KOPT-K1 (cell line): Measurements from ENCODE around the gene NFE2L2.
"Not testable (repeated sequence)": the region's sequence is repeated elsewhere in the genome, so short reads cannot be mapped to it uniquely, and the experiment has no call there.

ENCODE experiments used
- H3K27ac ChIP-seq: fragments of 200-600 bp; sonication (generic); 2 replicates; pipeline ENCODE4 v1.5.1; 2016; ENCODE audit warnings: antibody characterized with exemption, mild to moderate bottlenecking, low read depth, low read length; ENCODE audit not compliant: poor library complexity, severe bottlenecking
- H3K36me3 ChIP-seq: fragments of 200-600 bp; sonication (generic); 2 replicates; pipeline ENCODE4 v1.5.1; 2017; ENCODE audit warnings: antibody characterized with exemption, mild to moderate bottlenecking, low read length, moderate library complexity; ENCODE audit not compliant: insufficient read depth
- H3K9me3 ChIP-seq: fragments of 200-600 bp; sonication (generic); 2 replicates; pipeline ENCODE4 v1.5.1; 2017; ENCODE audit warnings: antibody characterized with exemption, low read length, mild to moderate bottlenecking; ENCODE audit not compliant: insufficient read depth, poor library complexity, severe bottlenecking

Gene NFE2L2

DNA sequence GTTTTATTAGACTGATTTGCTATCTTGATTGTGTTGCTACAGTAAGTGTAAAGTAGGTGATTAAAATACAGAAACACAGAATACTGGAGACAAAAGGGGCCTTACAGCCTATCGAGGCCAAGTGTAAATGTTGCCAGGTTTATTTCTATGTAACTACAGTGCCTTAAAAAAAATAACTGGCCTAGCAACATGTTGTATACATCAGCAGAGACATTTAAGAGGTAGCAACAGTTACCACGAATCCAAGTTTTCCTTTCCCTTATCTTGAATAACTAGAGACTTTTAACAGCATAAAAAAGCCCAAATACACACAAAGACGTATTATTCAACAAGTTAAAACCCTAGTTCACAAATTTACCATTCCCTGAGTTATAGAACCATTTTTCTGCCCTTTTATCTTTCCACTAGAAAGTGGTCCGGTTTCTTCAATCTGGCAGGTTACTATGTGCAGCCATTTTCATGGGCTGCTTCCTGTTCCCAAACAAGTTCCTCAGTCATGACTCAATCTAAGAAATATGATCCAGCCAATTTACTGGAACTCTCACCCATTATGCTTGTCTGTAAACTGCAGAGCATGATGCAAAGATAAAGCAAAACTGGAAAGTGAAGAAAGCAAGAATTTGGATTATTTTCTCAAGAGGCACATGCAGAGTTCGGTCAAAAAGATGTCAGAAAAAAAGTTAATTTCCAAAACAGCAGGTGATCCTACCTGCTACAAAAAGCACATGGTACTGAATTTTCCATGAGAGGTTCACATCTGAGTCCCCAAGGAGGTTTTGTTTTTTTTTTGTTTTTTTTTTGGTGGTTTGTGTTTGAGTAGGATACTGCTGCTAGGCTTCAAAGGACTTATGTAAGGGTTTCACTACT lies 22.2 kb downstream of the NFE2L2 start:
- no peak overlapping the region for H3K27ac ChIP-seq
- no peaks in the 10 kb centered on the region; the same call in 1 of the 2 replicates for H3K36me3 ChIP-seq
- no peaks in the 10 kb centered on the region for H3K9me3 ChIP-seq

DNA sequence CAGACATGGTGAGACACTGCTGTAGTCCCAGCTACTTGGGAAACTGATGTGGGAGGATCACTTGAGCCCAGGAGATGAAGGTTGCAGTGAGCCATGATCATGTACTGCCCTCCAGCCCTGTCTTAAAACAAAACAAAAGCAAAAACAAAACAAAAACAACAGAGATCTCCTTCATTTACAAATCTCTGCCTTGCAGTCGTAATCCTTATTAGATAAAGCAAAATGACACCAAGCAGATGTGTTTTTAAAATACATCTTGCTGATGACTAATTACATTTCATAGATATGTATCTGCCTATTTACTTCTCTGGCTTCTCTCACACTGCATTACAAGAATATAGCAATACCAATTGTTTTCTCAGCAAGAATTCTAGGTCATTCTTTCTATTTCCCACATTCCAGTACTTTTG lies 22.8 kb downstream of the NFE2L2 start:
- H3K36me3 ChIP-seq: no peaks in the 10 kb centered on the region; the same call in 1 of the 2 replicates
- H3K27ac ChIP-seq: no peak overlapping the region
- H3K9me3 ChIP-seq: no peaks in the 10 kb centered on the region

DNA sequence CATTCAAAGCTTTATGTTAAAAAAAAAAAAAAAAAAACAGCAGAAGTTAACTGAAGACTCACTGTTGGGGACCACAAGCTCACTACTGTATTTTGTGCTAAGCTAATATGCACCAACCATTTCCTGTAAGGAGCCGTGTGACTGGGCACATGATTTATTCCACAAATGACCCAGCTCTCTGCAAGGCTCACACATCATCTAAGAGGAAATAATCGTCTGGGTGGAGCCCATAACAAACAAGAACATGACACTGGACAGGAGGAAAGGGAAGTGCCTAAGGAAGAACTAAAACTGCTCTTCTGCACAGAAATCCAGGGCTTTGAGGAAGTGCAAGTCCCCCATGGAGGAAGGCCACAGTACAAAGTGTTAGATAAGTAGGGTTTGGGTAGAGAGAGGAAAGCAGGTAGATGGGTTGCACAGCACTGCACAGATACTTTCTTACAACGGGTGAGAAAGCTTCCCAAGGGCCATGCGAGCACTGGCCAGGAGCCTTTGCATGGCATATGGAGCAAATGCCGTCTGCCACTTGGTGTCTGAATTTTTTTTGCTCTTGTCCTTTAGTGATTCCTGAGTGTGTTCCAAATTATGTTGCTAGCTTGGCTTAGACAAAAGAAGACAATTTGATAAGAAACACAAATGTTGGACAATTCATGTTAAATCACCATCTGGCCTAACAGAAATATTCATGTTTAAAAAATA lies 24.4 kb downstream of the NFE2L2 start:
- Histone ChIP-seq H3K36me3 (no peaks in the 10 kb centered on the region; the same call in 1 of the 2 replicates), H3K27ac (peak overlapping the region; percentile 44), H3K9me3 (no peaks in the 10 kb centered on the region)

DNA sequence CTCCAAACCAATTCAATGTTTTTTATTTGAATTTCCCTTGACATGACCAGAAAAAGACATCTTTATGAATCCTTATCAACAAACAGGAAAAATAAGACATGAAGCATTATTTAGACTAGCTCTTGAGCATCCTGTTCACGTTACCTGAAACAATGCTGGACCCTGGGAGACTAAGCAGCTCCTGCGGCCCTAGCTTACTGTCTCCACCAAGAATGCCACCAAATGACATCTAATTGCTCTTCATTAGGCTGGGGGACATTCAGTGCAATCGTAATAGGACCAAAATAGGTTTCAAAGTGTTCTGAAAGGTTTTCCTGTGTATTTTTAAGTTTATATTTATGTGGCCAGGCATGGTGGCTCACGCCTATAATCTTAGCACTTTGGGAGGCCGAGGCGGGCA lies 25.5 kb downstream of the NFE2L2 start:
- Histone ChIP-seq H3K36me3 (peaks cover 8% of the 10 kb centered on the region), H3K9me3 (no peaks in the 10 kb centered on the region), H3K27ac (no peak overlapping the region)

DNA sequence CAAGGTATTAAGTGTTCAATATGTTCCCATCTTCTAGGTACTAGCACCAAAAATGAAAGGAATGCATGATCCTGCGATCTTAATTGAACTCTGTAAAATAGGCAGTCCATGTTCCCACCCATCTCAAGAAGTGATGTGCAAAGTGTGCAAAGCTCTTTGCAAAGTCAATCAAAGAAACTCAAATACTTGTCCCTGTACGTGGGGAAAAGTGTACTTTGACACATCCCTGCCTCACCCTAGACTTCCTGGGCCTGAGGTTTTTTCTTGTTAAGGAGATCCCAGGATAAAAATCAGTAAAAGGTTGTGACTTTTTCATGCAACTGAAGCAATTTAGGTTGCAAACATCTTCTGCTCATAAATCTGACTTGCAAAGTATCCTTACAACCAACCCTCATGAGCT lies 26.6 kb downstream of the NFE2L2 start:
- Histone ChIP-seq H3K9me3 (no peaks in the 10 kb centered on the region), H3K27ac (no peak overlapping the region), H3K36me3 (peaks cover 19% of the 10 kb centered on the region)

DNA sequence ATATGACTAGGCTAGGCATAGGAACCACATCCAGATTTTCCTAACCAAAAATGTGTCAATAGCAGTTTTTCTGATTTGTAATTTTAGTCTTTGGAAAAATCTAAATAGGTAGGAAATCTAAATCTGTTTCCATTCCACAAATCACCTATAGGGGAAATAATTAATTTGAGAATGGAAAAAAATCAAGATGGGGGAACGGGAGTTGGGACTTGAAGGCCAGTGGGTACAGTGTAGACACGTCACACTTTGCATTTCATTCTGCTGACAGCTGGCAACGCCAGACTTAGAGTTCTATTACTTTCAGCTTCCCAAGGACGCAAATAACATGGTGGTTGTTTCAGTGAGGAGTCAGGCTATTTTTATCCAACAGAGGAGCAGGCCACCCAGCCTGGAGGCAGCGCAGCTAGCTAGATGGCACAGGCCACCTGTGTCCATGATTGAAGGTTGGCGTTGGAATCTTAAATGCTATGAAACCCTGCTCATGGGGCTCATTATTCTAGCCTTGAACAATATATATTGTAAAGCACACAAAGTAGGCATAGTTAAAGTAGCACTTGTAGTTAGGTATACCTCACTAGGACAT lies 28.6 kb downstream of the NFE2L2 start:
- Histone ChIP-seq H3K36me3 (peaks cover 39% of the 10 kb centered on the region), H3K27ac (no peak overlapping the region), H3K9me3 (no peaks in the 10 kb centered on the region)

DNA sequence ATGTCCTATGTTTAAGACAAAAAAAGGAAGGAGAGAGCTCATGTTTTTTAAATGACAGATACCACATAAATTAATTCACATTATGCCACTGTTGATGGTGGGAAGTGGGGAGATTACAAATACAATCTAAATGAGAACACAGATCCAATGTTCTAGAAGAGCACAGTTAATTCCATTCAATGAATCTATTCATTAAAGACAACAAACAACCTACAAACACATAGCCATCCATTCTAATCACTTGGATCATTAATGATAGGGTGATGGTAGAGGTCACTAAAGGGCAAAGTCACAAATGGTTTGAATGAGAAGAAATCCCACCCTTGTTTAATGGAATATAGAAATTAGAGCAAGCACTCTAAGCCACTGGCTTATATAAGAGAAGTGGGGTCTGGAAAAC lies 30.3 kb downstream of the NFE2L2 start:
- H3K9me3 ChIP-seq: no peaks in the 10 kb centered on the region
- H3K27ac ChIP-seq: no peak overlapping the region
- H3K36me3 ChIP-seq: peaks cover 54% of the 10 kb centered on the region

DNA sequence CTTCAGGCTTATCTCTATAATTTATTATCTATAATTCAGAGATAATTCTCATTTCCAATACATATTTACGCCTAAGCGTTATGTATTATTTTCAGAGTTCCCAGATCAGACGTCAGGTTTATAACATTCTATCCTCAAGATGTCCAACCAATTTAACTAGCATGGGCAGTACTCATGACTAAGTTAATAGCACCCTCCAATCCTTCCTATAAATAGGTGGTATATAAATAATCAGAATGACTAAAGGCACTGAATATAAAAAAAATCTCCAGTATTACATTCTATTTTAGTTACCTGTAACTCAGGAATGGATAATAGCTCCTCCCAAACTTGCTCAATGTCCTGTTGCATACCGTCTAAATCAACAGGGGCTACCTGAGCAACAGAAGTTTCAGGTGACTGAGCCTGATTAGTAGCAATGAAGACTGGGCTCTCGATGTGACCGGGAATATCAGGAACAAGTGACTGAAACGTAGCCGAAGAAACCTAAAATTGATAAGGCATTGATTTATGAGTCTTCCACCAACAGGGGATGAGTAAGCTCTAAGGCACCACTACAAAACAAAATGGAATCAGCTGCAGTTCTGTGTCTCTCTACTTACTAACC lies 32.3 kb downstream of the NFE2L2 start:
- H3K27ac ChIP-seq: no peak overlapping the region
- no peaks in the 10 kb centered on the region for H3K9me3 ChIP-seq
- H3K36me3 ChIP-seq: peaks cover 74% of the 10 kb centered on the region

DNA sequence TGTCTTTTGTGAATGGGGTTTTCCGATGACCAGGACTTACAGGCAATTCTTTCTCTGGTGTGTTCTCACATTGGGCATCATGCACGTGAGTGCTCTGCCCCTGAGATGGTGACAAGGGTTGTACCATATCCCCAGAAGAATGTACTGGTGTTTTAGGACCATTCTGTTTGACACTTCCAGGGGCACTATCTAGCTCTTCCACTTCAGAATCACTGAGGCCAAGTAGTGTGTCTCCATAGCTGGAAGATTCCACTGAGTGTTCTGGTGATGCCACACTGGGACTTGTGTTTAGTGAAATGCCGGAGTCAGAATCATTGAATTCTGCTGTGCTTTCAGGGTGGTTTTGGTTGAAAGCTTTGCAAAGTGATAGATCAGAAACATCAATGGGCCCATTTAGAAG lies 33.3 kb downstream of the NFE2L2 start:
- Histone ChIP-seq H3K27ac (no peak overlapping the region), H3K9me3 (no peaks in the 10 kb centered on the region), H3K36me3 (peaks cover 78% of the 10 kb centered on the region)

DNA sequence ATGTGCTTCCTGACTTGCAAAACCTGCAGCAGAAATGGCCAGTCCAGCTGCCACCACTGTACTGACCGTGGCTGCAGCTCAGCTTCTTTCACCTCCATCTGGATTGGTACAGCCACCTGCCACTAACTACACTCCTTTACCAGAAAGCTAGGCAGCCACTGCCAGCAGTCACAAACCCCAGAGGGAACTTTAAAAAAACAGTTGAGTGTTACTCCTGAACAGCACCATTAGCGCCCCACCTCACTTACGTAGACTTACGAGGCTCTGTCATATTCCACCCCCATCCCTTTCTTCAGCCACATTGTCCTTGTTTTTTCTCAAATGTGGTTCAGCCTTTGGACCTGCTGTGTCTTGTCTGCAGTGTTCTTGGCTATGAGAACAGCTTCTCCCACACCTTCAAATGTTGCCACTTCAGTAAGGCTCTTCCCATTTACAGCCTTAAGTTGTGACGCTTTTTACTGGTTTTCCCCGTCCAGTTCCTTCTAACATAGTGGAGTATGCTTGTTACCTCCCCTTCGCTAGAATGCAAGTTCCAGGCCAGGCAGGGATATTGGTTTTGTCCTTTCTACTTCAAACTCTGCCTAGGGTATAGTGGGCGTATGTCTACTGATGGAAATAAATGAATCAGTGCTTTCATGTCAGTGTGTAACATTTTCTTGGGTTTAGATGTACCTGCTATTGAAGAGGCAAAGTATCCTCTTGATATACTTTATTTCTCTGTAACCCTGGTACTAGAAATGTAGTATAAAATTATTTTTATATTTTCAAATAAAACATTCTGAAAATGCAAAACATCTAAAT lies 34.9 kb downstream of the NFE2L2 start:
- no peak overlapping the region for H3K27ac ChIP-seq
- H3K9me3 ChIP-seq: no peaks in the 10 kb centered on the region
- H3K36me3 ChIP-seq: peaks cover 82% of the 10 kb centered on the region

DNA sequence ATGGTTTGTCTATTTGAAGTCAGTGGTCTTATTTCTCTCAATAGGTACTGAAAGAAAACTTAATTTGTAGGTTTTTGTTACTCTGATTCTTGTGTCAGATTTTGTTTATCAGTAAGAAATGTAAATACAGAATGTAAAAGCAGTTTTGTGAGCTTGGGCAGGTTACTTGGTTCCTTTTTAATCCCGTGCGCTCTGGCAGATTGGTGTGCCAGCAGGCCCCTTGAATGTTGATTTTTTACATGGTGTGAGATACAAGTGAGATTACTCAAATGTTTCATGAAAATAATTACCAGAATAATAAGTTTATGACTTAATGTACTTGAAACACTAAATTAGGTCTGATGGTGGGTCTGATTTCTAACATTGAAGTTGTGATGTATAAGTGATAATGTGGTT lies 38.6 kb downstream of the NFE2L2 start:
- Histone ChIP-seq H3K27ac (no peak overlapping the region), H3K36me3 (peaks cover 82% of the 10 kb centered on the region), H3K9me3 (no peaks in the 10 kb centered on the region)

DNA sequence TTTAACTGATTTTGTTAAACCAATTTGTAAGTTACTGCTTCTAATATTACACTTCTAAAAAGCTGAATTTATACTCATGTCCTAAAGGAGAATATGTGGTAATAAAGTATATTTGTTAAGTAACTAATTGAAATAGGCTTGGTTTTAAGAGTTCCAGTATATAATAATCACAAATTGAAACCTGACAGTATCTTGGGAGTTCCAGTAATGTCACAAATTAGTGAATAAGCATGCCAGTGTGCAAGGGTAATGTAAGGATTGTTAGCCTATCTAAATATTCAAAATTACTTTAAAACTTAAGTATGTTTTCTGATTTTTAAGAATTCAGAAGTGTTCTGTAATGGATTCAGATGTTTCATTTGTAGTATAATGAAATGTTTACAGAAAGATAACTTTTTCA lies 41.1 kb downstream of the NFE2L2 start:
- H3K27ac ChIP-seq, H3K9me3 ChIP-seq: not testable (repeated sequence)
- H3K36me3 ChIP-seq: peaks cover 83% of the 10 kb centered on the region

DNA sequence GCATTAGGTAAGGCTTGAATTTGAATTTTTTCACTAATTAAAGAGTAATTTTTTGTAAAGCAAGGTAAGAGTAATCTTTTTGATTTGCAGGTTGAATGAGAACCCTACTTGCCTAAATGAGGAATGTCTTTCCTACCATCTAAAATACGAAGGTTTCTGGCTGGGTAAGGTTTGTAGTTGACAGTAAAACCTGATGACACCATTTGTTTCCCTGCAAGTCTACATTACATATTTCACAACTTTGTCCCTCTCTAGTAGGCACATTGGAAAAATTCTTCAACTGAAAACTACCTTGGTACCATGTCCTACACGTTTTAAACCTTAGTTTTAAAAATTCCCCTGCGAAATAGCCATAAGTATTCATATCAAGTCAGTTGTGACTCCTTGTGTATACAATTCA lies 42.6 kb downstream of the NFE2L2 start:
- Histone ChIP-seq H3K27ac (no peak overlapping the region), H3K36me3 (peaks cover 83% of the 10 kb centered on the region), H3K9me3 (no peaks in the 10 kb centered on the region)

DNA sequence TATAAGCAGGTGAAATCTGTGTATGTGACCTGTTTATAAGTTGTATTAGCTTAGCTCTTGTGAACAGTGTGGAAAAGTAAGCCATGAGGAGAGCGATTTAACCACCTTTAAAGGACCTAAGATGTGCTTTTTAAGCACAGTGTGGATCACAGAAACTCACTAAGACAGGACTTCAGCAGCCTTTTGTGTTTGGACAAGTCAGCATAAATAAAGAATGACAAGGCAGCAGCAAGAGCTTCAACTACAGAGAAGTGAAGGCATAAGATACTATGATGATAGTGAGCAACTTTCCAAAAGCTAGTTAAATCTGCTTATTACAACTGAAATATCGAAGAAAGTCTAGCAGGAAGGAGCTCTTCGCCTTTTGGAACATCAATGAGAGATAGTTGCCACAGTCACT lies 43.0 kb downstream of the NFE2L2 start:
- Histone ChIP-seq H3K27ac (no peak overlapping the region), H3K36me3 (peaks cover 85% of the 10 kb centered on the region), H3K9me3 (no peaks in the 10 kb centered on the region)
